ENCODE data around the gene CACNA1C. TPM values are rescaled to one million over a fixed set of nuclear protein-coding genes. Genes with fewer than 3 reads are reported as not detected.

CACNA1C gene
- polyA plus RNA-seq, 2 donors: 2.1 to 2.5 TPM

GRCh38 chr12:2541631-2542204 lies 488.9 kb downstream of the CACNA1C start:
- H3K9me3 ChIP-seq (ENCODE audit: control insufficient read depth in 2 of 2, insufficient read depth in 1 of 2, low read depth in 1 of 2, low read length in 1 of 2): peaks cover 0 to 6% of the 10 kb centered on the region in 2 donors
- no peaks in the 10 kb centered on the region for H3K36me3 ChIP-seq (ENCODE audit: control insufficient read depth in 2 of 2, insufficient read depth in 2 of 2, low read length in 1 of 2)
- no peaks in the 10 kb centered on the region for H3K27me3 ChIP-seq (ENCODE audit: control insufficient read depth in 1 of 2, insufficient read depth in 2 of 2, low read length in 2 of 2)
- WGBS, 2 donors: 85% methylated on average over 13 of the region's 13 CpGs
- H3K27ac ChIP-seq (ENCODE audit: low read depth in 2 of 2, low read length in 1 of 2): peak overlapping the region in 1 of 2 donors; percentile 14
- no peak overlapping the region for H3K4me3 ChIP-seq (ENCODE audit: low read depth in 1 of 2, low read length in 2 of 2)
- H3K4me1 ChIP-seq (ENCODE audit: control insufficient read depth in 2 of 2, insufficient read depth in 2 of 2, low read length in 1 of 2): no peaks in the 10 kb centered on the region

GRCh38 chr12:2543801-2544200 lies 491.0 kb downstream of the CACNA1C start:
- no peak overlapping the region for H3K27ac ChIP-seq (ENCODE audit: low read depth in 2 of 2, low read length in 1 of 2)
- no peaks in the 10 kb centered on the region for H3K36me3 ChIP-seq (ENCODE audit: control insufficient read depth in 2 of 2, insufficient read depth in 2 of 2, low read length in 1 of 2)
- H3K9me3 ChIP-seq (ENCODE audit: control insufficient read depth in 2 of 2, insufficient read depth in 1 of 2, low read depth in 1 of 2, low read length in 1 of 2): peaks cover 0 to 6% of the 10 kb centered on the region in 2 donors
- no peaks in the 10 kb centered on the region for H3K4me1 ChIP-seq (ENCODE audit: control insufficient read depth in 2 of 2, insufficient read depth in 2 of 2, low read length in 1 of 2)
- H3K4me3 ChIP-seq (ENCODE audit: low read depth in 1 of 2, low read length in 2 of 2): no peak overlapping the region
- WGBS, 2 donors: 73 to 77% methylated on average over 3 of the region's 3 CpGs
- no peaks in the 10 kb centered on the region for H3K27me3 ChIP-seq (ENCODE audit: control insufficient read depth in 1 of 2, insufficient read depth in 2 of 2, low read length in 2 of 2)

DNA sequence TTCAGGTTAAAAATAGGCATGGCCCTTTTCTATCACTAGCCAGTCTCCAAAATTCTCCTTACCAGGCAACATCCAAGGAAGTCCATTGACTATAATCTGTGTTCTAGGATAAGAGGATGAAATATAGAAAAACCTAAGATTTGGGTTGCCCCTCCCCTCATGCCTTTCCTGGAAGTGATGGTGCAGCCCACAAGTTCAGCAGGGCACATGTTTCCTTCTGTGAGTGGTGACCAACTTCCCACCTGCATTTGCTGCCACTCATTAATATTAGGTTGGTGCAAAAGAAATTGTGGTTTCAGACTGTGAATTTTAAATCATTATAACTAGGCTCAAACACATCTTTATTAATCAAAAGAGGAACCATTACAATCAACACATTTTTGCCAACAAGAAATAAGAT lies 491.4 kb downstream of the CACNA1C start:
- no peaks in the 10 kb centered on the region for H3K27me3 ChIP-seq (ENCODE audit: control insufficient read depth in 1 of 2, insufficient read depth in 2 of 2, low read length in 2 of 2)
- no peak overlapping the region for H3K27ac ChIP-seq (ENCODE audit: low read depth in 2 of 2, low read length in 1 of 2)
- no peak overlapping the region for H3K4me3 ChIP-seq (ENCODE audit: low read depth in 1 of 2, low read length in 2 of 2)
- no peaks in the 10 kb centered on the region for H3K4me1 ChIP-seq (ENCODE audit: control insufficient read depth in 2 of 2, insufficient read depth in 2 of 2, low read length in 1 of 2)
- H3K9me3 ChIP-seq (ENCODE audit: control insufficient read depth in 2 of 2, insufficient read depth in 1 of 2, low read depth in 1 of 2, low read length in 1 of 2): peaks cover 0 to 6% of the 10 kb centered on the region in 2 donors
- H3K36me3 ChIP-seq (ENCODE audit: control insufficient read depth in 2 of 2, insufficient read depth in 2 of 2, low read length in 1 of 2): no peaks in the 10 kb centered on the region

DNA sequence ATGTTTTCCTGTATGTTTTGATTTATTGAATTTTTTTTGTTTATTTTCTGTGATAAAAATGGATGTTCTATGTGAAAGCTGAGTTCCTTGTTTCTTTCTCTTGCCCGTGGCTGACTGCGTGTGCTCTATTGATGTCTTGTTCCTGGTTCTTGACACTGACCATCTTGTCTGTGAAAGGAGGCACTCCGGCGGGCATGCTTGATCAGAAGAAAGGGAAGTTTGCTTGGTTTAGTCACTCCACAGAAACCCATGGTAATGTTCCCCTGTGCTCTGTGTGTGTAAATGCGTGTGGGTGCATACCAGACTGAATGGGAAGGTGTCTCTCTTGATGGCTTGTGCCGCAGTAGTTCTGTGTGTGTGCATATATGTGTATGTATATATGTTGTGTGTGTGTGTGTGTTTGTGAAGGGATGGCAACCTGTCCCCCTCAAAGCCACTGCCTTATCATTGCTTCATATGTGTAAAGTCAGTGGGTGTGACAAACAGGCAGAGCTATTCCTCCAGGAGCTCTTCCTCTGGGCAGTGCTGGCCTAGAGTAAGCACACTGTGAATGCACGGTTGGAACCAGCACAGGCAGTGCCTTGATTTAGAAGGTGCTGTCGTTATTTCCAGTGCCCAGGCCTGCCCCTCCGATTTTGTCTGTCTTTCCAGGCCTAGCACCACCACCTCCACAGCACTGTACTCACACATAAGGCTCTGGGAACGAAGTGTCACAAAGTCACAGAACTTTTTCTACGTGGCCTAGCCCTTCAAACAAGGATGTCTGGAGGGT lies 494.7 kb downstream of the CACNA1C start:
- no peaks in the 10 kb centered on the region for H3K36me3 ChIP-seq (ENCODE audit: control insufficient read depth in 2 of 2, insufficient read depth in 2 of 2, low read length in 1 of 2)
- no peaks in the 10 kb centered on the region for H3K27me3 ChIP-seq (ENCODE audit: control insufficient read depth in 1 of 2, insufficient read depth in 2 of 2, low read length in 2 of 2)
- no peak overlapping the region for H3K4me3 ChIP-seq (ENCODE audit: low read depth in 1 of 2, low read length in 2 of 2)
- peaks cover 0 to 6% of the 10 kb centered on the region in 2 donors for H3K9me3 ChIP-seq (ENCODE audit: control insufficient read depth in 2 of 2, insufficient read depth in 1 of 2, low read depth in 1 of 2, low read length in 1 of 2)
- H3K27ac ChIP-seq (ENCODE audit: low read depth in 2 of 2, low read length in 1 of 2): no peak overlapping the region
- peaks cover 0 to 2% of the 10 kb centered on the region in 2 donors for H3K4me1 ChIP-seq (ENCODE audit: control insufficient read depth in 2 of 2, insufficient read depth in 2 of 2, low read length in 1 of 2)
- WGBS, 2 donors: 83 to 86% methylated on average over 11 of the region's 11 CpGs

DNA sequence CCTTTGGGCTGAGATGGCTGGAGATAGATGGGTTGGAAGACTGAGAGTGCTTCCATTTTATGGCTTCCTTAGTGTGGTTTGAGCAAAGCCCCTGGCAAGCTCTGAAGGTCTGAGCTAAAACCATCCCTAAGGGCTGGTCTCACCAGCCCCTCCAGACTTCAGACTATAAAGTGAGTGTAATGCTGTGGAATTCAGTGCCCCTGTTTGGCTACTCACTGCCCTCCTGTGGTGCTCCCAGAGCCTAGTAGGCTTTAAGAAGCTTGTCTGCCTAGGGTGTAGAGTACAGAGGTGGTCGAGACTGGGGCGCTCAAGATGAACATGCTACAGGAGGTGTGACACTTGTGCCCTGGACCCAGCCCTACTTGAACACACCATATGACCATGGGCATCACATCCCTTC lies 495.3 kb downstream of the CACNA1C start:
- Histone ChIP-seq H3K4me3 (ENCODE audit: low read depth in 1 of 2, low read length in 2 of 2) (no peak overlapping the region), H3K27me3 (ENCODE audit: control insufficient read depth in 1 of 2, insufficient read depth in 2 of 2, low read length in 2 of 2) (no peaks in the 10 kb centered on the region), H3K27ac (ENCODE audit: low read depth in 2 of 2, low read length in 1 of 2) (no peak overlapping the region), H3K4me1 (ENCODE audit: control insufficient read depth in 2 of 2, insufficient read depth in 2 of 2, low read length in 1 of 2) (peaks cover 0 to 2% of the 10 kb centered on the region in 2 donors), H3K36me3 (ENCODE audit: control insufficient read depth in 2 of 2, insufficient read depth in 2 of 2, low read length in 1 of 2) (no peaks in the 10 kb centered on the region), H3K9me3 (ENCODE audit: control insufficient read depth in 2 of 2, insufficient read depth in 1 of 2, low read depth in 1 of 2, low read length in 1 of 2) (peaks cover 0 to 6% of the 10 kb centered on the region in 2 donors)
- 85 to 87% methylated on average over 2 of the region's 2 CpGs for WGBS, 2 donors

GRCh38 chr12:2550561-2551411 lies 498.0 kb downstream of the CACNA1C start:
- no peak overlapping the region for H3K4me3 ChIP-seq (ENCODE audit: low read depth in 1 of 2, low read length in 2 of 2)
- peaks cover 0 to 2% of the 10 kb centered on the region in 2 donors for H3K4me1 ChIP-seq (ENCODE audit: control insufficient read depth in 2 of 2, insufficient read depth in 2 of 2, low read length in 1 of 2)
- no peaks in the 10 kb centered on the region for H3K36me3 ChIP-seq (ENCODE audit: control insufficient read depth in 2 of 2, insufficient read depth in 2 of 2, low read length in 1 of 2)
- no peaks in the 10 kb centered on the region for H3K27me3 ChIP-seq (ENCODE audit: control insufficient read depth in 1 of 2, insufficient read depth in 2 of 2, low read length in 2 of 2)
- no peak overlapping the region for H3K27ac ChIP-seq (ENCODE audit: low read depth in 2 of 2, low read length in 1 of 2)
- WGBS, 2 donors: 61 to 70% methylated on average over 17 of the region's 17 CpGs
- H3K9me3 ChIP-seq (ENCODE audit: control insufficient read depth in 2 of 2, insufficient read depth in 1 of 2, low read depth in 1 of 2, low read length in 1 of 2): peaks cover 0 to 6% of the 10 kb centered on the region in 2 donors

DNA sequence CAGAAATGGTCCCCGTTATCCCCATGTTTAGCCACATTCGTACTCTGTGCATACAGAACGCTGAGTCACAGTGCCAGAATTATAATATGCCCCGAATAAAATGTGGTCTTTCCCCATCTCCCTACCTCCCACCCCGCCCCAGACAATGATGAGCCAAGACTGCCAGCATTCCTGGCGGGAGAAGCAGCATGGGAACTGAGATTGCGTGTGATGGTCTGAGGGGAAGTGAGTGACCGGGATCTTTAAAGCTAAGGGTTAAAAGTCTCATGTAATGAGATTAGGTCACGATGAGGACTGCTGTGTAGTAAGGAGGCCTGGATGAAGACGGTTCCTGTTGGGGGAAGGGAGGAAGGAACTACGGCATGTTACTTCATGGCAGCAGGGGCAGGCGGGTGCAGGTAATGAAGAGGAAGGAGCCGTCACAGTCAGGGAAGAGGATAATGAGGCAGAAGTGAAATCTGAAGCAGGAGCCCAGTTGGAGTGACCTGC lies 498.7 kb downstream of the CACNA1C start:
- Histone ChIP-seq H3K9me3 (ENCODE audit: control insufficient read depth in 2 of 2, insufficient read depth in 1 of 2, low read depth in 1 of 2, low read length in 1 of 2) (no peaks in the 10 kb centered on the region), H3K4me3 (ENCODE audit: low read depth in 1 of 2, low read length in 2 of 2) (no peak overlapping the region), H3K4me1 (ENCODE audit: control insufficient read depth in 2 of 2, insufficient read depth in 2 of 2, low read length in 1 of 2) (peaks cover 0 to 2% of the 10 kb centered on the region in 2 donors), H3K27me3 (ENCODE audit: control insufficient read depth in 1 of 2, insufficient read depth in 2 of 2, low read length in 2 of 2) (no peaks in the 10 kb centered on the region), H3K36me3 (ENCODE audit: control insufficient read depth in 2 of 2, insufficient read depth in 2 of 2, low read length in 1 of 2) (no peaks in the 10 kb centered on the region), H3K27ac (ENCODE audit: low read depth in 2 of 2, low read length in 1 of 2) (no peak overlapping the region)
- WGBS, 2 donors: 78 to 82% methylated on average over 13 of the region's 13 CpGs

GRCh38 chr12:2552000-2552756 lies 499.4 kb downstream of the CACNA1C start:
- H3K4me3 ChIP-seq (ENCODE audit: low read depth in 1 of 2, low read length in 2 of 2): no peak overlapping the region
- no peaks in the 10 kb centered on the region for H3K27me3 ChIP-seq (ENCODE audit: control insufficient read depth in 1 of 2, insufficient read depth in 2 of 2, low read length in 2 of 2)
- WGBS, 2 donors: 75 to 77% methylated on average over 10 of the region's 10 CpGs
- no peak overlapping the region for H3K27ac ChIP-seq (ENCODE audit: low read depth in 2 of 2, low read length in 1 of 2)
- H3K36me3 ChIP-seq (ENCODE audit: control insufficient read depth in 2 of 2, insufficient read depth in 2 of 2, low read length in 1 of 2): no peaks in the 10 kb centered on the region
- H3K4me1 ChIP-seq (ENCODE audit: control insufficient read depth in 2 of 2, insufficient read depth in 2 of 2, low read length in 1 of 2): peaks cover 0 to 2% of the 10 kb centered on the region in 2 donors
- no peaks in the 10 kb centered on the region for H3K9me3 ChIP-seq (ENCODE audit: control insufficient read depth in 2 of 2, insufficient read depth in 1 of 2, low read depth in 1 of 2, low read length in 1 of 2)

All from esophagus (tissue), 2 donors.